ENCODE measurements around the gene MRNIP.

GRCh38 chr5:179822444-179822990 is 36.1 kb downstream of the MRNIP start:
- TF ChIP-seq MAX (IDR thresholded peaks at IDR 0.05) (no peak), CTCF (IDR thresholded peaks at IDR 0.05; ENCODE audit: low read depth, low read length, missing input control) (no peak), RAD21 (IDR thresholded peaks at IDR 0.05) (no peak), RXRA (IDR thresholded peaks at IDR 0.05) (no peak), SP1 (IDR thresholded peaks at IDR 0.05) (no peak), JUND (IDR thresholded peaks at IDR 0.05) (no peak), EGR1 (IDR thresholded peaks at IDR 0.05; ENCODE audit: low read depth in 2 of 2) (no peak), TAF1 (conservative IDR thresholded peaks at IDR 0.05) (no peak), REST (IDR thresholded peaks at IDR 0.05) (no peak), FOXA2 (IDR thresholded peaks at IDR 0.05) (no peak), ZBTB33 (IDR thresholded peaks at IDR 0.05) (no peak), HNF4A (conservative IDR thresholded peaks at IDR 0.05) (no peak)
- TF ChIP-seq, protein P1, sequence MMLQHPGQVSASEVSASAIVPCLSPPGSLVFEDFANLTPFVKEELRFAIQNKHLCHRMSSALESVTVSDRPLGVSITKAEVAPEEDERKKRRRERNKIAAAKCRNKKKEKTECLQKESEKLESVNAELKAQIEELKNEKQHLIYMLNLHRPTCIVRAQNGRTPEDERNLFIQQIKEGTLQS (IDR thresholded peaks at IDR 0.05): no peak
